Measurements from ENCODE around the gene PTPRG.

PTPRG gene

GRCh38 chr3:61612211-61613194 lies 51.1 kb downstream of the PTPRG start:
- no peak for TF ChIP-seq EZH2phosphoT487 (IDR thresholded peaks at IDR 0.05; ENCODE audit: borderline replicate concordance, low read length)
- TF ChIP-seq CTCF (IDR thresholded peaks at IDR 0.05; ENCODE audit: low read depth, low read length, poor library complexity, severe bottlenecking) = no peak
- Histone ChIP-seq H3F3A (ENCODE audit: control insufficient read depth, insufficient read depth) (no peaks in the 10 kb centered on the region), H3K4me2 (ENCODE audit: low read length) (no peak overlapping the region), H3K36me3 (ENCODE audit: control insufficient read depth, low read length) (no peaks in the 10 kb centered on the region), H3K79me2 (ENCODE audit: control insufficient read depth, low read length) (no peaks in the 10 kb centered on the region), H3K27me3 (ENCODE audit: control insufficient read depth, low read length) (no peaks in the 10 kb centered on the region), H3K27ac (ENCODE audit: low read depth, low read length) (no peak overlapping the region), H3K4me3 (ENCODE audit: low read length) (no peak overlapping the region), H3K4me1 (ENCODE audit: control insufficient read depth, low read length) (no peaks in the 10 kb centered on the region), H4K20me1 (ENCODE audit: control insufficient read depth, insufficient read depth, low read depth, low read length) (no peaks in the 10 kb centered on the region), H3K9me3 (ENCODE audit: control insufficient read depth, insufficient read depth, low read length) (no peaks in the 10 kb centered on the region), H3K9me2 (replicated peaks; ENCODE audit: control insufficient read depth, low read length) (no peaks in the 10 kb centered on the region)

DNA sequence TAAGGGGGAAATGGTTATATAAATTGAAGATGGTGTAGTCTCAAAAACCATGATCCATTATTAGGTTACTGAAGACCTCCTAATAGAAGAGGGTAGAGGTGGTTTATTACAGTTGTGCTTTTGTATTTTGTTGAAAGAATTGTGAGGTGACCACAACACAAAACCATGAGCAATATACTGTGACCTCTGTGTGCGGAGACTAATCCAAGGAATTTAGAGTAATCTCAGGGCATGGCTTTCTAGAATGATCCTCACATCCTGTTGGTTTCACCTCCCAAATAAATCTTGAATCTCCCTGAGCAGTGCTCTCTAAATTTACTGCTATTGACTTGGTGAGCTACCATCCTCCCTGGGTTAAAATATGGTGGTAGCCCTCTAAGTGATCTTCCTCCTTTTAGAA lies 52.3 kb downstream of the PTPRG start:
- H3K36me3 ChIP-seq (ENCODE audit: control insufficient read depth, low read length) = no peaks in the 10 kb centered on the region
- H3K9me3 ChIP-seq (ENCODE audit: control insufficient read depth, insufficient read depth, low read length) = no peaks in the 10 kb centered on the region
- H3K4me2 ChIP-seq (ENCODE audit: low read length) = no peak overlapping the region
- H4K20me1 ChIP-seq (ENCODE audit: control insufficient read depth, insufficient read depth, low read depth, low read length) = no peaks in the 10 kb centered on the region
- no peak overlapping the region for H3K4me3 ChIP-seq (ENCODE audit: low read length)
- H3K4me1 ChIP-seq (ENCODE audit: control insufficient read depth, low read length) = no peaks in the 10 kb centered on the region
- no peaks in the 10 kb centered on the region for H3F3A ChIP-seq (ENCODE audit: control insufficient read depth, insufficient read depth)
- H3K9me2 ChIP-seq (replicated peaks; ENCODE audit: control insufficient read depth, low read length) = no peaks in the 10 kb centered on the region
- H3K27ac ChIP-seq (ENCODE audit: low read depth, low read length) = no peak overlapping the region
- TF ChIP-seq CTCF (IDR thresholded peaks at IDR 0.05; ENCODE audit: low read depth, low read length, poor library complexity, severe bottlenecking) (no peak), EZH2phosphoT487 (IDR thresholded peaks at IDR 0.05; ENCODE audit: borderline replicate concordance, low read length) (no peak)
- H3K27me3 ChIP-seq (ENCODE audit: control insufficient read depth, low read length) = no peaks in the 10 kb centered on the region
- no peaks in the 10 kb centered on the region for H3K79me2 ChIP-seq (ENCODE audit: control insufficient read depth, low read length)

DNA sequence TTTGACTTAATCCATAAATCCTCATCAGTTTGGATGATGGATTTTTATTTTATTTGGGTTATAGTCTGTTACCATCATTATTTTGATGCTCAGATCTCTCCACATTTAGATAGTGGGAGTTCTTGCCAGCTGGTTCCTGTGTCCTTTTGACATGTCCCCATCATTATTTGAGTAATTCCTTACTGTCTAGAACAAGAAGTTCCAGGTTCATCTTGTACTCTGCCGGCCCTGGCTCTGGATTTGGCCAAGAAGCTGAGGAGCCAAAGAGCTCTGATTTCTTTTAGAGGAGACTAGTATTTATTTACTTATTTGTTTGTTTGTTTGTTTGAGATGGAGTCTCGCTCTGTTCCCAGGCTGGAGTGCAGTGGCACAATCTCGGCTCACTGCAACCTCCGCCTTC lies 54.3 kb downstream of the PTPRG start:
- Histone ChIP-seq H3K27ac (ENCODE audit: low read depth, low read length) (no peak overlapping the region), H4K20me1 (ENCODE audit: control insufficient read depth, insufficient read depth, low read depth, low read length) (no peaks in the 10 kb centered on the region), H3K36me3 (ENCODE audit: control insufficient read depth, low read length) (no peaks in the 10 kb centered on the region), H3K4me2 (ENCODE audit: low read length) (no peak overlapping the region), H3K4me1 (ENCODE audit: control insufficient read depth, low read length) (no peaks in the 10 kb centered on the region), H3K4me3 (ENCODE audit: low read length) (no peak overlapping the region), H3F3A (ENCODE audit: control insufficient read depth, insufficient read depth) (no peaks in the 10 kb centered on the region), H3K9me2 (replicated peaks; ENCODE audit: control insufficient read depth, low read length) (no peaks in the 10 kb centered on the region), H3K9me3 (ENCODE audit: control insufficient read depth, insufficient read depth, low read length) (no peaks in the 10 kb centered on the region), H3K27me3 (ENCODE audit: control insufficient read depth, low read length) (no peaks in the 10 kb centered on the region), H3K79me2 (ENCODE audit: control insufficient read depth, low read length) (no peaks in the 10 kb centered on the region)
- TF ChIP-seq EZH2phosphoT487 (IDR thresholded peaks at IDR 0.05; ENCODE audit: borderline replicate concordance, low read length) = no peak
- TF ChIP-seq CTCF (IDR thresholded peaks at IDR 0.05; ENCODE audit: low read depth, low read length, poor library complexity, severe bottlenecking) = no peak

Measured in DOHH2 (cell line).